Lower leg skin (tissue), 3 donors: ENCODE measurements around the gene CD28.
"Not testable (repeated sequence)": the region's sequence is repeated elsewhere in the genome, so short reads cannot be mapped to it uniquely, and the experiment has no call there.

ENCODE experiments used
- CTCF ChIP-seq, 3 donors: fragments of 450-650 bp; IDR thresholded peaks; one replicate each; pipeline ENCODE4 v1.5.1; 2016; ENCODE audit warnings: antibody characterized with exemption in 3 of 3, mild to moderate bottlenecking in 3 of 3, moderate library complexity in 2 of 3
- POLR2A ChIP-seq, 2 donors: fragments of 450-650 bp; IDR thresholded peaks; one replicate each; pipeline ENCODE4 v1.6.1; 2016 to 2017; ENCODE audit warnings: antibody characterized with exemption in 2 of 2, mild to moderate bottlenecking in 1 of 2, moderate library complexity in 1 of 2

DNA sequence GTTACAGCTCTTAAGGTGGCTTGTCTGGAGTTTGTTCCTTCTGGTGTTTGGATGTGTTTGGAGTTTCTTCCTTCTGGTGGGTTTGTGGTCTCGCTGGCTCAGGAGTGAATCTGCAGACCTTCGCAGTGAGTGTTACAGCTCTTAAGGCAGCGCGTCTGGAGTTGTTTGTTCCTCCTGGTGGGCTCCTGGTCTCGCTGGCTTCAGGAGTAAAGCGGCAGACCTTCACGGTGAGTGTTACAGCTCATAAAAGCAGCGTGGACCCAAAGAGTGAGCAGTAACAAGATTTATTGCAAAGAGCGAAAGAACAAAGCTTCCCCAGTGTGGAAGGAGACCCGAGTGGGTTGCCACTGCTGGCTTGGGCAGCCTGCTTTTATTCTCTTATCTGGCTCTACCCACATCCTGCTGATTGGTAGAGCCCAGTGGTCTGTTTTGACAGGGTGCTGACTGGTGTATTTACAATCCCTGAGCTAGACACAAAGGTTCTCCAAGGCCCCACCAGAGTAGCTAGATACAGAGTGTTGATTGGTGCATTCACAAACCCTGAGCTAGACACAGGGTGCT is 78.4 kb downstream of the CD28 start:
- TF ChIP-seq CTCF, POLR2A (IDR thresholded peaks at IDR 0.05): not testable (repeated sequence)
